GM21619 (cell line): ENCODE data around the gene SLC28A1.

Experiments
- ATAC-seq: cut with Tn5 transposase; IDR thresholded peaks from one replicate; pipeline ENCODE4 v1.9.1; 2021; ENCODE audit not compliant: unreplicated experiment

SLC28A1 gene

GRCh38 chr15:84934942-84935729 is 50.7 kb downstream of the SLC28A1 start:
- no peak for ATAC-seq

- no peak for ATAC-seq
These were observed 52.7 kb downstream of the SLC28A1 start for GRCh38 chr15:84937144-84937543.

- ATAC-seq = no peak
These were observed 54.3 kb downstream of the SLC28A1 start for GRCh38 chr15:84938726-84939125.

- ATAC-seq = no peak
These were observed 55.9 kb downstream of the SLC28A1 start for GRCh38 chr15:84940399-84940798.

- ATAC-seq = no peak
These were observed 58.0 kb downstream of the SLC28A1 start for GRCh38 chr15:84942456-84942855.

- ATAC-seq = no peak
These were observed 59.8 kb downstream of the SLC28A1 start for GRCh38 chr15:84944311-84944710.

GRCh38 chr15:84944861-84945260 is 60.4 kb downstream of the SLC28A1 start:
- no peak for ATAC-seq

- no peak for ATAC-seq
These were observed 62.5 kb downstream of the SLC28A1 start for GRCh38 chr15:84946772-84947489.

- no peak for ATAC-seq
These were observed 63.7 kb downstream of the SLC28A1 start for GRCh38 chr15:84947947-84948830.

GRCh38 chr15:84949043-84949442 is 64.6 kb downstream of the SLC28A1 start:
- no peak for ATAC-seq

GRCh38 chr15:84949845-84950569 is 65.5 kb downstream of the SLC28A1 start:
- no peak for ATAC-seq

- no peak for ATAC-seq
These were observed 66.2 kb downstream of the SLC28A1 start for GRCh38 chr15:84950570-84951111.

- no peak for ATAC-seq
These were observed 67.3 kb downstream of the SLC28A1 start for GRCh38 chr15:84951736-84952135.

- no peak for ATAC-seq
These were observed 68.7 kb downstream of the SLC28A1 start for GRCh38 chr15:84953136-84953535.

GRCh38 chr15:84953726-84954125 is 69.3 kb downstream of the SLC28A1 start:
- ATAC-seq = no peak

- no peak for ATAC-seq
These were observed 70.8 kb downstream of the SLC28A1 start for GRCh38 chr15:84955089-84955848.

GRCh38 chr15:84956199-84956598 is 71.7 kb downstream of the SLC28A1 start:
- ATAC-seq = no peak

GRCh38 chr15:84960391-84961113 is 76.1 kb downstream of the SLC28A1 start:
- ATAC-seq = no peak

- ATAC-seq = no peak
These were observed 76.6 kb downstream of the SLC28A1 start for GRCh38 chr15:84961114-84961452.
